ENCODE results near the gene STX5.
"Not testable (repeated sequence)": the region's sequence is repeated elsewhere in the genome, so short reads cannot be mapped to it uniquely, and the experiment has no call there.

Gene STX5

DNA sequence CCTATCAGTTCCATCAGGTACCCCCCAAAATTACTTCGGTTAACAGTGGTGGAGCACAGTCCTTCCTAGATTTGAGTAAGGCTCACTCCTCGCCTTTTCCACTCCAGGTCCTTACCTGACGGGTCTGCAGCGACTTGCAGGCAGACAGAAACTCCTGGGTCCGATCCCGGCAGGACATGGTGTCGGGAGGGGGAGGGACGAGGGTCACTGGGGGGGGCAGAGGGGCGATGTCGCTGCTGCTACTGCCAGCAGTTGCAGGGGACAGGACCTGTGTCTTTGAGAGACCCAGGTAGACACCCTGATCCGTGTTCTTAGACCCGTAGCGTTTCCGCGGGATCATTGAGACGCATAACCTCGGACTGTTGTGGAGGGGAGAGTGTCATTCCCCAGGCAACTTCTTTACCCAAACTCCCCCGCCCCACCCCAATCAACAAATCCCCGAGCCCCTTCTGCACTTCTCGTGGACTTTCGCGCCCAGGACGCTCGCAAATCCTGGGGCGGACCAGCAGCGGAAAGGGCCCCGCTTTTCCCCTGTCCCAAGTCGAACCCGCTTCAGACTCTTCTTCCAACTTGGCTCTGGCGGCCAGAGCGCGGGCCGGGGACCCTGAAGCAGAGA is 839 bp downstream of the STX5 start:
- DNase-seq (ENCODE audit: low read depth in 1 of 2, low spot score in 1 of 2): no peak

DNA sequence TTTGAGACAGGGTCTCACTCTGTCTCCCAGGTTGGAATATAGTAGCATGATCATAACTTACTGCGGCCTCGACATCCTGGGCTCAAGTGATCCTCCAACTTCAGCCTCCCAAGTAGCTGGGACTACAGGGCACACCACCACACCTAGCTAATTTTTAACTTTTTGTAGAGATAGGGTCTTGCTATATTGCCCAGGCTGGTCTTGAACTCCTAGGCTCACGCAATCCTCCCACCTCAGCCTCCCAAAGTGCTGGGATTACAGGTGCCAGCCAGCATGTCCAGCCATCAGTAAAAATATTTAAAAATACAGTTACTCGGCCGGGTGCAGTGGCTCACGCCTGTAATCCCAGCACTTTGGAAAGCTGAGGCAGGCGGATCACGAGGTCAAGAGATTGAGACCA is 3.7 kb downstream of the STX5 start:
- not testable (repeated sequence) for DNase-seq (ENCODE audit: low read depth in 1 of 2, low spot score in 1 of 2)

DNA sequence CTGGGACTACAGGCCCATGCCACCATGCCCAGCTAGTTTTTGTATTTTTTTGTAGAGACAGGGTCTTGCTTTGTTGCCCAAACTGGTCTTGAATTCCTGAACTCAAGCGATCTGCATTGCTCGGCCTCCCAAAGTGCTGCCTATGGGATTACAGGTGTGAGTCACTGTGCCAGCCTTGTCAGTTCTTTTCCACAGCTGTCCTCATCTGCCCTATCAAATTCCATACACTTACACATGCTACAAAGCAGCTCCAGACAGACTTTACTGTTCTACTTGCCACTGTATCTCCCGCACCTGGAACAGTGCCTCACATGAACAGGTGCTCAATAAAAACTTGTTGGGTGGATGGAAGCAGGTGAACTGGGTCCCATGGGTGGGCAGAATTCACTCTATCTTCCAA is 8.2 kb downstream of the STX5 start:
- no peak for DNase-seq (ENCODE audit: low read depth in 1 of 2, low spot score in 1 of 2)

DNA sequence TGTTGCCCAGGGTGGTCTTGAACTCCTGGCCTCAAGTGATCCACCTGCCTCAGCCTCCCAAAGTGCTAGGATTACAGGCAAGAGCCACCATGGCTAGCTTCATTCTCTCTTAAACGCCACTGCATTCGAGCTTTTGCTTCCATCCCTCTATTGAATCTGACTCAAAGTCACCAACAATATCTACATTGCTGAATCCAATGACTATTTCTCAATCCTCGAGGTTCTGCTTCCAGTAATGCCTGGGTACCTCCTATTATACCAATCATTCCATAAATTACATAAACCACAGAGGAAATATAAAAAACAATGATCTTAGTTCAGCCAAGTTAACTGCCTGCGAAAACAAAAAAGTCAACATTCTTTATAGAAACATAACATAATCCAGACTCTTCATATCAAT is 14.7 kb downstream of the STX5 start:
- DNase-seq (ENCODE audit: low read depth in 1 of 2, low spot score in 1 of 2): no peak

DNA sequence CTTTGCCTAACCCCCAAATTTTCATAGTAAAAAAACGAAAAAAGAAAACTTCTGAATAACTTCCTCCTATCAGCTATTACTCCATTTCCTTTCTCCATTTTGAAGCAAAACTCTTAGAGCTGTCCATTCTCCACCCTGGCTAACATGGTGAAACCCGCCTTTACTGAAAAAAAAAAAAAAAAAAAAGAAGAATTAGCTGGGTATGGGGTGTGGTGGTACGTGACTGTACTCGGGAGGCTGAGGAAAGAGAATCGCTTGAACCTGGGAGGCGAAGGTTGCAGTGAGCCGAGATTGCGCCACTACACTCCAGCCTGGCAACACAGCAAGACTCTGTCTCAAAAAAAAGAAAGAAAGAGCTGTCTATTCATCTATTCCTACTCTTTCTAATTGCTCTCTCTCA is 15.3 kb downstream of the STX5 start:
- DNase-seq (ENCODE audit: low read depth in 1 of 2, low spot score in 1 of 2): no peak

DNA sequence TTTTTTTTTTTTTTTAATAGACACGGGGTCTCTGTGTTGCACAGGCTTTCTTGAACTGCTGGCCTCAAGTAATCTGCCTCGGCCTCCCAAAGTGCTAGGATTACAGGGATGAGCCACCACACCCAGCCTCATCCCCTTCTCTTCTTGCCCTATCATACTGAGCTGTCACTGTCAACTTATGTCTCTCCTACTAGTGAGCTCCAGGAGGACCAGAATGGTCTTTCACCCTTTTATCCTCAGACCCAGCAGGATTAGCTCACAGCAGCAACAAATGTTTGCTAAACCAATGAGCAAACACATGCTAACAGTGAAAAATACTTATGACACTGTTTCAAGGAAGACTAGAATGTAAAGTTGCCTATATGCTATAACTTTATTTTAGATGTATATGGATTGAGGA is 20.2 kb downstream of the STX5 start:
- DNase-seq (ENCODE audit: low read depth in 1 of 2, low spot score in 1 of 2): no peak

DNA sequence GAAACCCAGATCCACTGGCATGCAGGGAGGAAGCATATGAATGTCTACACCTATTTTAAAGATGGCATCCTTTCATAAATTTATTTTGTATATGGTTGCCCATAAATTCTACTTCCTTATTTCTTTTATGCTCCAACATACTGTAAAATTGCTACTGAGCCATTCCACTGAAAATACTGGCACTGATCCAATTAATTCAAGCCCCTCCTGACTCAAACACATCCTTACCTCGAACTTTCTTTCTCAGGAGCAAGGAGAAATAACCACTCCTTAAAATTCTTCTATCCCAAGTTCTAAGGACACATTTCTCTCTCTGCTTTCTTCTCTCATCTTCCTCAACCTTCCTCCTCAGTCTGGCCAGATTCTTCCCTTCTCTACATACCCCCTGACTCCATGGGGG is 21.1 kb downstream of the STX5 start:
- no peak for DNase-seq (ENCODE audit: low read depth in 1 of 2, low spot score in 1 of 2)

DNA sequence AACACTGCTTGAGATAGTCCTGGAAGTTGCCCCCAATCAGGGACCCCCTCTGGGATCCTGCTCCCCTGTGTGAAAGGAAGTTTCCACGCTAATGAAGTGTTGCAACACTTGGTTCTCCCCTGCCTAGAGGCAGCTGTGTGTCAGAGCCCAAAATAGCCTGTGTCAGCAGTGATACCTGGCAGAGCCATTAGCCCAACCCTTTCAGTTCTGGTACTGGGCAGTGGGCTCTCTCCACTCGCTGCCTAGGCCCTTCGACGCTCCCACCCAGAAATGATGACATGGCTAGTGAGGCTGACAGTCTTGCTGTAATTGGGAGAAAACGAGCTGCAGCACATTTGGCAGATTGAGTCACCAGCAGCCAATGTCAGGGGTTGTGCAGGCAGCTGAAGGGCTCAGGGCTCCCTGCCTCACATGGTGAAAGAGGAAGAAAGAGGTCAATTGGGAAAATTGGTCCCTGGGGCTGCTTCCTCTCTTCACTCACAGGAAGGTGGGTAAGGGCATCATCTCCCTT is 25.2 kb downstream of the STX5 start:
- DNase-seq (ENCODE audit: low read depth in 1 of 2, low spot score in 1 of 2): no peak

DNA sequence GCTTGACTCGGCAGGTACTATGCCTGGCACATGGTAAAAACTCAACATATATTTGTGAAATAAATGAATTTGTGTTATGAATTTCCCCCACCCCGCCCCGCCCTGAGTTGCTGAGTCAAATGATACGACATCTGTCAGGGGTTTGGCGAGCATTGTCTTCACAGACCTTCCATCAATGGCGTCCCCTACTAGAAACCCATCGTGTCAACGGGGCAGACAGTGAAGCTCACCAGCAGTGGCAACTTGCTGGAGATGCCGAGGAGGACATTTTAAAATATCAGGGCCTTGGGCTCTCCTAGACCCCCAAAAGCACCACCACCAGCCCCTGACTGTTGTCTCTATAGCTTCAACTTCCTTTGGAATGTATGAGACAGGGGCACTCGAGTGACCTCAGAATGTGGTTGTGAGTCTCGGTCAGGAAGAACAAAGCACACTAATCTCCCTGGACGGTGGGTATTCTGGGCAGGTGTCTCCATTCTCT is 25.9 kb downstream of the STX5 start:
- no peak for DNase-seq (ENCODE audit: low read depth in 1 of 2, low spot score in 1 of 2)

DNA sequence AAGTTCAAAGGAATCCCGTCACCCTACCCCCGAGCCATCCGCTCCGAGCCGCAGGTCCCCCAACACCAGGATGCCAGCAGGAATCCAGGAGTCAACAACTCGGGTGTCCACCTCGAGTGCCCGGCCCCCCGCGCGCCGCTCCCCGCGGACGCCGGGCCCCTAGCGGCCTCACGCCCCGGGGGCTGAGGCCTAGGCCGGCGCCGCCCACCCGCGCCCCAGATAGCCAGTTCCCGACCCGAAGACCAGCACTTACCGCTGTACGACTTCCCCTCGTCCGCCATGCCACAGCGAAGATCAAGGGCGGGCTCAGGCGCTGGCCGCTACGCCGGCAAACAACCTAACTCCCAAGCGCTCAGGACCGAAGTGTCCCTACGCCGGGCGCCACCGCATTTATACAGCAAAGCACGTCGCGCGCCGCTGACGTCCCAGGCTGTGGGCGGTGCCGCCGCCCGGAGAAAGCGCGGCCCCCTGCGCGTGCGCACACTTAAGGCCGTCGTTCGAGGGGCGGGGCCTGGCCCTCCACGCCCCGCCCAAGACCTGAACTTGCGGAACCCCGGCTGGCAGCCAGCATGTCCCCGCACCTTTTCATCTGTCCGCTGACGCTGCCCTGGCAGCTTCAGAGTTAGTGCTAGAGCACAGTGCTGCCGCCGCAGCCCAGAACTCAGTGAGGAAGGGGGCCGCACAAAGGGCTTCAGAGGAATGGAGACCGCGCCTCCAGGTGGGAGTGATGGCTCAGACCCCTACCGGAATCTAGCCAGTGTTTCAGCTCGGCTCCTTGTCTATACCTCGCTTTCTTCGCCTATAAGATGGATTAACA is 26.6 kb downstream of the STX5 start, which contains the start of gene NXF1:
Gene NXF1, minus strand, starts transcription at position 365 of the 817 bp plus-strand sequence. Its CDS starts 84 bp downstream, at position 281.
- DNase-seq (ENCODE audit: low read depth in 1 of 2, low spot score in 1 of 2): peak; percentile 96

DNA sequence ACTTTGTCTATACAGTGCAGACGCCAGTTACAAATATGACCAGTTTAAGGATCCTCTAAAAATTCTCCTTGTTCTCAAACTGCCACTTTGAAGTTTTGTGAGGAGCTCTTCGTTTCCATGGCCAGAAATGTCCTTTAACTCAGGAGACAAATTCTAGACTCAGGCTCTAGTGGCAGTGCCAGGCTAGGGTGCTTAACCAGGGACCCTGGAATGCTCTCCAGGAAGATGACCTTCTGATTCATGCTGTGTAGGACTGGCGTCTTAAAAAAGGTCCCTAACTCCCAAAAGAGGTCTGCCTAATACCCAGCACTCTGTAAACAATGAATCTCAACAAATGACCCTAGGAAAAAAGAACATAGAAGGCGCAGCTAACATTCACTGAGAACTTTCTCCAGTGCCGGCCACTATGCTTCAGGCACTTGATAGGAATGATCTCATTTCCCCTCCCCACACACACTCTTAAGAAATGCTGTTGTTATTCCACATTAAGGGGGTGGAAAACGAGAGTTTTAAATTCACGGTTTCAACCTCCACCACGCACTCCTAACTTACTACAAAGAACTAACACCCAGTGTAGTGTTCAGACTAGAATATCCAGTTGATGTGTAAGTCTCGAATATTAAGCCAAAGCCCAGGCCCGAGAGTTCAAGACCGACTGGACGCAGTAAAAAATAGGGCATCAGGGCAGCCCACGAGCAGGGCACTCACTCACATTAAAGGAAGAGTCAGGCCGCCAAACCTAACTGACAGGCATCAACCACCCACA is 27.4 kb downstream of the STX5 start:
- DNase-seq (ENCODE audit: low read depth in 1 of 2, low spot score in 1 of 2): no peak

DNA sequence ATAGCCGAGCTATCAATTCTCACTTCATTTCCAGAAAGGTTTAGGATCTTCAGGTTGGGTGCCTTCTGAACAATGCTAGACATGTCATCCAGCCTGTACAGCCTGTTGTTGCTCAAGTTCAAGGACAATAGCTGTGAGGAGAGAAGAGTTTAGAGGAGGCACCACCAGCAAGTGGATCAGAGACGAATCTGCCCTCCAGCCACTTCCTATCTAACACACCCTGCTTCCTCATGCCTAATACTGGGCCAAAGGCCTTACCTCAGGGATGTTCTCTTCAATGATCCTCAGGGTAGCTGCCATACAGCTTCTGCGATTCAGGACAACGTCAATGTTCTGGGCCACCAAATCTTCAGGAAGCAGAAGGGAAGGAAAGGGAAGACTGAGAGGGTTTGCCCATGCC is 30.8 kb downstream of the STX5 start:
- DNase-seq (ENCODE audit: low read depth in 1 of 2, low spot score in 1 of 2): no peak

DNA sequence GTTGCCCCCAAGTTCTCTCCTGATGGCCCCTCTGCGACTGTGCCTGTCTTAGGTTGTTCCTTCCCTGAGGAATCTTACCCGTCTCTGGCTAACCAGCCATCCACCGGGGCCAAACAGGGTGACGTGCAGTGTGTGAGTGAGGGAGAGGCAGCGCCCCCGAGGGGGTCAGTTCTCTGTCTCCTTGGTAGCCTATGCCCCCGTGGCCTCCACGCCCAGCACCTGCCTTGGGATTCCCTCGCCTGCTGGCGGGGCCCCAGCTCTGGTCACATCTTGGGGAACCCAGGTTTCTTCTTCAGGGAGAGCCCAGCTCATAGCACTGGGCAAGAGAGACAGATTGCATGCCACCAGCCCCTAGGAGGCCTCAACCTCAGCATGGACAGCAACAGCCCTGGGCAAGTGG is 32.4 kb downstream of the STX5 start:
- no peak for DNase-seq (ENCODE audit: low read depth in 1 of 2, low spot score in 1 of 2)

DNA sequence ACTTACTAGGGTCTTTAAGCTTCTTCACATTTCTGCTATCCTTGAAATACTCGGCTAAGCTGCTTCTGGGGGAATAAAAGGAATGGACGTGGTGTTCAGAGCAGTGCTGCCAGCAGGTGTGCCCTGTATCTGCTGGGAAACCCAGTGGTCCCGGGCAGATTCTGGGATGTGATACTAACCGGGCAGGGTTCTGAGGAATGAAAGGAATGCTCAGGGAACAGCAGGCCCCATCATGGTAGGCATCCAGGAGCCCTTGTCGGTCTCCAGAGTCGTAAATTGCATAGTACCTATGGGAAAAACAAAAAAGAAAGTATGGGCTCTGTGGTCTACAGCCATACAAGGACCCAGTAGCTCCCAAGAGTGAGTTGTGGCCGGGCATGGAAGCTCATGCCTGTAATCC is 35.6 kb downstream of the STX5 start:
- DNase-seq (ENCODE audit: low read depth in 1 of 2, low spot score in 1 of 2): no peak

DNA sequence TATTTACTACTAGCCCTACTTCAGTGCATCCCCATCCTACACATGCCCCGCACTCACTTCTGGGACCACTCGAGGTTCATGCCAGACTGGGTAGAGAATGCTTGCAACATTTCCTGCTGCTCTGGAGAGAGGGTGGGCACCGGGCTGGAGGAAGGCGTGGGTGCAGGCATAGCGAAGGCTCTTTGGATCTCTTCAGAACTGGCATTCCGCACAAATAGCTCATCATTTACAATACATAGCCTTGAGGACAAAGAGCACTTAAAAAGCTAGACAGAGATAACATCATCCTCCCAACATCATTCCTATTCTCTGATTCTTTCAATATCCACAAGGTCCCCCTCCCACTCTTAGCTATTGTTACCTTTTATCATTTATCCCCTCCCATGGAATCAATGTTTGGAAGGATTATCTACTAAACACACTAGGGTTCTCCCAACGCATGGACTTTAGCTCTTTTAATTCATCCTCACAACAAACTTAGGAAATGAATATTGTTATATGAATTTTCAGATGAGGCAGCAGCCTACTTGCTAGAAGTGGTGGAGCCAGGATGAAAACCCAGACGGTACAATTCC is 37.6 kb downstream of the STX5 start:
- no peak for DNase-seq (ENCODE audit: low read depth in 1 of 2, low spot score in 1 of 2)

DNA sequence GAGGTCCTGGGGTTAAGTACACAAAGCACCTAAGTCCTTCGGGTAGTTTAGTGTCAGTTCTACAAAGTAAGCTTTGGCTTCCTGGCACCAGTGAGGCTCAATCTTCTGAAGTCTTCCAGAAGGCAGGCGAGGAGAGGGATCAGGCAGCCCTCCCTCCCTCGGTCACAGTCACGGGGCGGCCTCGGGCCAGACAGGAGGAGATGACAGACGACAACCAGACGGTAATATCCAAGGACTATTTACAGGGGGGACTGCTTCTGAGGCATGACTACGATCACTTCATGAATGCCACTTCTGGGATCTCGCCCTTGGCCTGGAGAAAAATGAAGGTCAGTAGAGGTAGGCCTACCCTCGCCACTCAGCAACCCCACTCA is 39.7 kb downstream of the STX5 start:
- DNase-seq (ENCODE audit: low read depth in 1 of 2, low spot score in 1 of 2): no peak

DNA sequence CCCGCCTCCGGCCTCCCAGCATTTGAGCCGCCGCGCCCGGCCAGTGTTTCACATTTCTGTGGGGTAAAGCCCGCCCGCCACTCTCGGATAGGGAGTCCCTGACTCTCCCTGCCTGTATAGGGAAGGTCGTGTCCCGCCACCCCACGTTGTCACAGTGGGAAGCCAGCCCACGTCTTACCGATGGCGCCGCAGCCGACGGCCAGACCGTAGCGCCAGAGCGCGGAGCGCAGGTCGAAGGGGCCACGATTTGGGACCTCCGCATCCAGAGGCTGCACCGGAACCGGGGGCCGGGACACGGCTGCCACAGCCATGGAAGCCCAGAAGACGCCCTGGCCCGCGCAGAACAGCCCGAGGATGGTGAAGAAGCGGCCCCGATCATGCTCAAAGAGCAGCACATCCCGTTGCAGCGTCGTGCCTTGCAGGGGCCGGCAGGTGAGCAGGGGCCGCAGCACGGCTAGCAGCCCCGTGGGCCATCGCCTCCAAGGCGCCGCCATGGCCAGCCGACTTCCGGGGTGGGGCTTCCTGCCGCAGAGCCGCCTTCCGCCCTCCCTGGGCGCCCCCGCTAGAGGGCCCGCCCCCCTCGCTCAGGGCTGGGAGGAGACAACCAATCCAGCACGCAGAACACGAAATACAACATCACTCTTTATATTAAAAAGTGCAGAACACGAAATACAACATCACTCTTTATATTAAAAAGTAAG is 40.2 kb downstream of the STX5 start, which contains the start of gene TMEM223:
Gene TMEM223, minus strand, starts transcription at position 506 of the 701 bp plus-strand sequence. Its CDS starts 12 bp downstream, at position 494.
- peak; percentile 80 to 89 for DNase-seq (ENCODE audit: low read depth in 1 of 2, low spot score in 1 of 2)

DNA sequence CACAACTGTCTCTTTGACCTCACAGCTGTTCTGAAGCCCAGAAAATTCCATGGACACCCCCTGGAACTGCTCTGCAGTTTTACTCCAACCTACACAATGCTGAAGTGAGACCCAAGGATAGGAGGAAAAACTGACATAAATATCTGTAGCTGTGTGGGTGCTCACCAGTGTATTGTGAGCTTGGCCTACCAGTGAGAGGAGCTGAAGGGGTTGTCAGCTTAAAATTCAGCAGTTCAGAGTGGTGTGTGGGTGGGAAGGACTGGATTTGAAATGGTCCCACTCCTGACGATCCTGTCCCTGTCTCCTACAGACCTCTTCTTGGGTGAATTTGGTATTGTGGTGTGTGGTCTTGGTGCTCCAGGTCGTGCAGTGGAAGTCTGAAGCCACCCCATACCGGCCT is 42.3 kb downstream of the STX5 start:
- DNase-seq (ENCODE audit: low read depth in 1 of 2, low spot score in 1 of 2): no peak

DNA sequence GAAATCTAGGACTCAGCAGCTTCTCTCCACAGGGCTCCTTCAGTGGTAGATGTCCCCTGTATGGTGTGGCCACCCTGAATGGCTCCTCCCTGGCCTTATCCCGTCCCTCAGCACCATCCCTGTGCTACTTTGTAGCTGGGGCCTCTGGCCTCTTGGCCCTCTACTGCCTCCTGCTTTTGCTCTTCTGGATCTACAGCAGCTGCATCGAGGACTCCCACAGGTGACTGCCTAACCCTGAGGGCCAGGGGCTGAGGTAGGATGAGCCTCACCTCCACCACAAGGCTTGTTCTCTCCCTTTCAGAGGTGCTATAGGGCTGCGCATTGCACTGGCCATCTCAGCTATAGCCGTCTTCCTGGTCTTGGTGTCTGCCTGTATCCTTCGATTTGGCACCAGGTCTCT is 42.9 kb downstream of the STX5 start:
- no peak for DNase-seq (ENCODE audit: low read depth in 1 of 2, low spot score in 1 of 2)

DNA sequence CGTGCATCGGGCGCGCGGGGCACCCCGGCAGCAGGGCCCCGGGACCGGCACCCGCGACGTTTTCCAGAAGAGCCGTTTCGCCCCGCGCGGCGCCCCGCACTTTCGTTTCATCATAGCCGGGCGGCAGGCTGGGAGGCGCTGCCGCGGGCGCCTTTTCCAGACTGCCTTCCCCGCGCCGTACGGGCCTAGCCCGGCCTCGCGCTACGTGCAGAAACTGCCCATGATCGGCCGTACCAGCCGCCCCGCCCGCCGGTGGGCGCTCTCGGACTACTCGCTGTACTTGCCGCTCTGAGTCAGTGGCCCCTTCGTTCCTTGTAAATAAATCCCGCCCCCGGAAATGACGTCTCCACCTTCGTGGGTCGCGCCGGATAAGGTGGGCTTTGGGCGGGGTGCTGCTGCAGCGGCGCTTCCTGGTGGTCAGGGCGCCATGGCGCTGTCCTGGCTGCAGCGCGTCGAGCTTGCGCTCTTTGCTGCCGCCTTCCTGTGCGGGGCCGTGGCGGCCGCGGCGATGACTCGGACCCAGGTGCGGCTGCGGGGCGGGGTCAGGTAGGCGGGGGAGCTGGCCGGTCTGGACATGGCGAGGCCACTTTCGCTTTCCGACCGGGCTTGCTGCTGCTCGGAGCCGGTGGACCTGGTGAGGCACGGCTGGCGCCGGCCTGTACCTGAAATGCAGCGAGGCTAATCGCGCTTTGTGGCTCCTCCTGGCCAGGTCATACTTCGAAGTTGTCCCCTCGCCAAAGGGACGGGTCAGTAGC is 44.7 kb downstream of the STX5 start, which contains the start of gene TMEM179B:
Gene TMEM179B, plus strand, starts transcription at position 398 of the 755 bp plus-strand sequence. Its CDS starts 30 bp downstream, at position 428.
- peak; percentile 91 to 92 for DNase-seq (ENCODE audit: low read depth in 1 of 2, low spot score in 1 of 2)

Measured in stimulated activated CD4-positive, alpha-beta T cell treated with anti-CD3 and anti-CD28 coated beads, Interleukin-15, amount 100 ng/mL, for 1 hour (primary cell).